NCI-H128 (cell line): Measurements from ENCODE around the gene SCARF1.
"Not testable (repeated sequence)": the region's sequence is repeated elsewhere in the genome, so short reads cannot be mapped to it uniquely, and the experiment has no call there.

Experiments
- DNase-seq: peaks from one replicate; lab custom pipeline; 2025; ENCODE audit not compliant: unreplicated experiment; lab: John Stamatoyannopoulos, UW

SCARF1 gene

GRCh38 chr17:1645207-1646171 is at the start of gene SCARF1:
TSS of gene SCARF1 (minus strand) at chr17:1645732. CDS start at chr17:1645697, 35 bp downstream.
- DNase-seq = no peak

GRCh38 chr17:1693339-1693738 is 47.8 kb upstream of the SCARF1 start:
- no peak for DNase-seq

GRCh38 chr17:1690544-1691221 is 45.2 kb upstream of the SCARF1 start:
- no peak for DNase-seq

- not testable (repeated sequence) for DNase-seq
Measured at GRCh38 chr17:1688405-1688804, 42.9 kb upstream of the SCARF1 start.

- no peak for DNase-seq
Measured at GRCh38 chr17:1686086-1686485, 40.6 kb upstream of the SCARF1 start.

GRCh38 chr17:1684378-1685189 is 39.1 kb upstream of the SCARF1 start, which contains the start of gene PRPF8:
TSS of gene PRPF8 (minus strand) at chr17:1684867. CDS start at chr17:1684571, 296 bp downstream.
- peak; percentile 85 for DNase-seq

GRCh38 chr17:1683459-1683858 is 37.9 kb upstream of the SCARF1 start:
- DNase-seq = no peak

GRCh38 chr17:1676401-1676800 is 30.9 kb upstream of the SCARF1 start:
- DNase-seq = no peak

GRCh38 chr17:1673041-1673785 is 27.7 kb upstream of the SCARF1 start:
- DNase-seq = no peak

- DNase-seq = not testable (repeated sequence)
Measured at GRCh38 chr17:1663934-1664333, 18.4 kb upstream of the SCARF1 start.

- no peak for DNase-seq
Measured at GRCh38 chr17:1661045-1661444, 15.5 kb upstream of the SCARF1 start.

- DNase-seq = no peak
Measured at GRCh38 chr17:1658100-1658499, 12.6 kb upstream of the SCARF1 start.

GRCh38 chr17:1653735-1654134 is 8.2 kb upstream of the SCARF1 start:
- no peak for DNase-seq

GRCh38 chr17:1652794-1653193 is 7.3 kb upstream of the SCARF1 start:
- not testable (repeated sequence) for DNase-seq

GRCh38 chr17:1651559-1651844 is 6.0 kb upstream of the SCARF1 start:
- DNase-seq = no peak

GRCh38 chr17:1650731-1651558 is 5.4 kb upstream of the SCARF1 start:
- no peak for DNase-seq

GRCh38 chr17:1649844-1650501 is 4.4 kb upstream of the SCARF1 start, which contains the start of gene RILP:
TSS of gene RILP (minus strand) at chr17:1649866. CDS start at chr17:1649804, 62 bp downstream.
- no peak for DNase-seq

- peak; percentile 6 for DNase-seq
Measured at GRCh38 chr17:1648963-1649843, 3.7 kb upstream of the SCARF1 start.
